ENCODE results near the gene ATXN1.
"Not testable (repeated sequence)": the region's sequence is repeated elsewhere in the genome, so short reads cannot be mapped to it uniquely, and the experiment has no call there.

ATXN1 gene

DNA sequence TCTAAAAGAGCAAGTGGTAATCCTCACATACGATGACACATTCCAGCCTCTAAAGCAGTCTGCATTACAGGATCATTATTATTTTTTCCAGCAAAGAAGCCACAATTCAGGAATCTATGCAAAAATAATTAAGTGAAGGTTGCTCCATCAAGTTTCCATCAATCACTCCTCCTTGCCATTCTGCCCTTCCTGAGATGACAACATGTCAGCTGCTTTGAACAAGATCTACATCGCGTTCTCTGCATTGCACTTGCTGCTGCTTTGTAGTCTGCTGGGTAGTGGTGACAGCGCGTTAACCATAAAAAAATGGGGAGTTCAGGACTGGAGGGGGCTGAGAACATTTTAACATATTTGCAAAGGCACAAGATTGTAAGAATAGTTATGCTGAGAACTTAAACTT, 375.2 kb downstream of the ATXN1 start:
- DNase-seq (ENCODE audit: low read depth), result no peak

DNA sequence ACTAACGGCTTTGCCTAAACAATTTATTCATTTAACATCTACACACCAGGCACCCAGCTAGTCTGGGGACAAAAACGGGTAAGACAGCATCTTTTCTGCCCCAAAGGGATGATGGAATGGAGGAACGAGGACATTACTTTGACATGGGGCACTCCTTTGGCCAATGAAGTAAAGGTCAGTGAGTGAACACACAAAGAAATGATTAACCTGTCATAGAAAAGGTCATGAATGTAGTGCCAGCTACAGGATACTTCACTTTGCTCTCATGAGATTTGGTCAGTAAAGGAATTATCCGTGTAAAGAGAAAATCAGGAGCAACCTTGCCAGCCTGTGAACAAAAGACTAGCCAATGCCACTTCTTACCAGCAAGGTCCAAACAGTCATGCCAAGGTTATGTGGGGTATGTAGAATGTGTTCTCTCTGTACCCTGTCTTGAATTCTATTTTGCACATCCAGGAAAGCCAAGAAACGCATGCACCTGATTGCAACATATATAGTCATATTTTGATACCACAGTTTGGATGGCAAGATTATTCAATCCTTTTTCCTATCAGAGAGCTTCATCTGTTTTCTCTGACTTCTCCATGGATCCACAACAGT, 377.6 kb downstream of the ATXN1 start:
- no peak for DNase-seq (ENCODE audit: low read depth)

DNA sequence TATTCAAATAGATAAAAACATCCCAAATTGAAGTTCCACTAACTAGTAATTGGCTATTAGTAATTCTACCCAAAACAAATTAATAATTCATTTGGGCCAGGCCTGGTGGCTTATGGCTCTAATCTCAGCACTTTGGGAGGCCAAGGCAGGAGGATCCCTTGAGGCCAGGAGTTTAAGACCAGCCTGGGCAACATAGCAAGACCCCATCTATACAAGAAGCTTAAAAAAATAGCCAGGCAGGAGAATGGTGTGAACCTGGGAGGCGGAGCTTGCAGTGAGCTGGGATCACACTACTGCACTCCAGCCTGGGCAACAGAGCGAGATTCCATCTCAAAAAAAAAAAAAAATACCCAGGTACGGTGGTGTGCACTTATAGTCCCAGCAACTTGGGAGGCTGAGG, 379.3 kb downstream of the ATXN1 start:
- not testable (repeated sequence) for DNase-seq (ENCODE audit: low read depth)

DNA sequence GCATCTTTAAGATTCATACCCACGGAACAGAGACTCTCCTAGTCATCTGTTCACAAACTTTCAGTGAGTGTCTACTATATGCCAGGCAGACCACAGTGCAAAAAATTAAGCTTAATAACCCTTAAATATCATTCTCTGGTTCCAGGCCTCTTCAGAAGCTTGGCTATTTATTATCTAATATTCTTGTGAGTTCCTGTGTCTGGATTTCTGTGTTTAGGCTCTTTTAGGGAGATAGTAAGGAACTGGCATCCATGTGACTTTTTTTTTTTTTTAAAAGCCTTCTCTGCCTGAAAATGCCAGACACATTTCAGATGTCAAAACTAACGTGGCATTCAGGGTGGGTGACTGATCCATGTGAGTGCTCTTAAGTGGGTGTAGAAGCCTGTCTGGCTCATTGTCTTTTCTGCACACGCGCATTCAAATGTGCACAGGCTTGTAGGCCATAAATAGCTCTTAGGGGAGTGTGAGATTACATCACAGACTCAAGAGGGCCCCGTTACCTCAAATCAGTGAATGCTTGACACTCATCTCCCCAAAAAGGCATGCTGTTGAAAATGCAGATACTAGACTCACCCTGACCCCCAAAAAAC, 380.9 kb downstream of the ATXN1 start:
- no peak for DNase-seq (ENCODE audit: low read depth)

DNA sequence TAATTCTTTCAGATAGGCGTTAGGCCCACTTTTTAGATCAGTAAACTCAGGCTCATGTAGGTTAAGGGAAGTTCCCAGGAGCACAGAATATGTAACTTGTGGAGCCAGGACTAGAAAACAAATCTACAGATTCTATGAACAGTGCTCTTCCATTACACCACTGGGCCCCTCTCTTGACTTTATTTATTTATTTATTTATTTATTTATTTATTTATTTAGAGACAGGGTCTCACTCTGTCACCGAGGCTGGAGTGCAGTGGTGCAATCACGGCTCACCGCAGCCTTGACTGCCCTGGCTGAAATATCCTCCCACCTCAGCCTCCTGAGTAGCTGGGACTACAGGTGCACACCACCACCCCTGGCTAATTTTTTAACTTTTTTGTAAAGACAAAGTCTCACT, 382.9 kb downstream of the ATXN1 start:
- not testable (repeated sequence) for DNase-seq (ENCODE audit: low read depth)

DNA sequence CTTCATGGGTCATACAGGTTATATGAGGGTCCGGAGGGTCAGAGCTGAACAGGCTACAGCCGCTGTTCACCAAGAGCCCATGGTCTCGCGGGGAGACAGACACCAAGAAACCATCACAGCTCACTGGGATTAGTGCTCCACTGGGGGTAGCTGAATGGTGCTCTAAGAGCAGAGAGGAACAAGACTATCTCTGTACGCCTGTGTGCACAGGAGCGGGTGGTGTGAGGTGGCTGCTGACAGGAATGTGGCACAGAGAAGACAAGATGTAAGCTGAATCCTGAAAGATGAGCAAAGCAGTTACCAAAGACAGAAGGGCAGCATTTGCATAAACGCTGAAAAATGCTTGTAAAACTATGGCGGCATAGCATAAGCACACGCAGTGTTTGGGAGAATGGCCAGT, 383.8 kb downstream of the ATXN1 start:
- no peak for DNase-seq (ENCODE audit: low read depth)

DNA sequence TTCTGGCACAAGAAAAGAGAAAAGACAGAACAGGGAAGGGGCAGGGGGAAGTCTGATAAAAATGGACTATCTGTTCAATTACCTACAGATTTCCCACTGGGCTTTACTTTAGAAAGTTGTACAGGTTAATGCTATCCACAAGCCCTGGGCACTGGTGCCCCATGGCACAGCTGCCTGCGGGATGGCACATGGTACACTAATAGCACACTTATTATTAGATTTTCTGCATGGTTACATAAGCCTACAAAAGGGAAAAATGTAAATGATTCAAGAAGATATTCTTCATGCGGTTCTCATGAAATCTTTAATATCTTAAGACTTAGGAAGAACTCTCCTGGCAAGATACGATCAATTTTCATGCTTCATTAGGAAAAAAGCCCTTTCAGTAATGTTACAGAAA, 385.4 kb downstream of the ATXN1 start:
- DNase-seq (ENCODE audit: low read depth), result no peak

DNA sequence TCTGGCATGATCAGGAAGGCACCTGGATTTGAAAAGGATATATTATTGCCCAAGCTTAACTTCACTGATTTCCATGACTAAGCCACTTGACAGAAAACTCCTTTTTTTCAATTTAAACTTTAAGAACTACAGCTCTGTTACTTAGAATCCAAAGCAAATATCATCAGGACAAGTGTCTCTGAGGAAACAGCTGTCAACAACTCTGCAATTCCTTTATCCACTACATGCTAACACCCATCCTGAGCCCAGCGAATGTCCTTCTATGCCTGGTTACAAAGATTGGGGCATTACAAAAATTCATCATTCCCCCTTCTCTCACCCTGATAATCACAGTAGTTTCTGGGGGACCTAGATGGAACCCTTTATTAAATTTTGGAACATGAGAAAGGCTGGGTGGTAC, 386.1 kb downstream of the ATXN1 start:
- DNase-seq (ENCODE audit: low read depth), result no peak

DNA sequence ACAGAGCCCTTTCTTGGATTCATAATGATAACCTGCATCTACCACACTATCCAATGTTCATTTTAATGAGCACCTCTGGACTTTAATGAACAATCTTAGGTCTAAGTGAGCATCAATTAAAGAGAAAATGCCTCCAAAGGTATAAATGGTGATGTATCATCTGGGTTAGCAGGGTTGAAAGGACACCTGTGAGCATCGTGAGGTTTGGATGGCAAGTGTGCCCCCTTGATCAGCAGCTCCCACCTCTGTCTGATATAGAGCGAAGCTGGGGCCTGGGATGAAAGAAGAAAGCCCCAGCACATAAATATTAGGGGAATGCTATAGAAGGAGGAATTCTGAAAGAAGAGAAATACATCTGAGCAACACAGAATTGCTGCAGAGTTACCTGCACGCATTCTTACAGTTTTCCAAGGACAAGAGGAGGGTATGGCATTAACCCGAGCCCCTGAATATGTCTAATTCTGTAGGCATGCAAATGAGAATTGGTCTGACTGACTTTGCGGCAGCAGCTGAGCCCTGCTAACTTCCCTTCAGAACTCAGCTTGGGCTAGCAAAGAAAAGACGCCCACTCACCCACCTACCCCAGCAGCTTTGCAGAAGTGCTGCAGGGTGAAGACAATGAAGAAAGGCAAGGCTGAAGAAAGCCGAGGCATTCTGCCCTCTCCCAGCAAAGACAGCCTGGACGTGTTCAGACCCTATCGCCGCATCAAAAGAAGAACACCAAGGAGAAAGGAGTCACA, 386.6 kb downstream of the ATXN1 start:
- DNase-seq (ENCODE audit: low read depth), result no peak

DNA sequence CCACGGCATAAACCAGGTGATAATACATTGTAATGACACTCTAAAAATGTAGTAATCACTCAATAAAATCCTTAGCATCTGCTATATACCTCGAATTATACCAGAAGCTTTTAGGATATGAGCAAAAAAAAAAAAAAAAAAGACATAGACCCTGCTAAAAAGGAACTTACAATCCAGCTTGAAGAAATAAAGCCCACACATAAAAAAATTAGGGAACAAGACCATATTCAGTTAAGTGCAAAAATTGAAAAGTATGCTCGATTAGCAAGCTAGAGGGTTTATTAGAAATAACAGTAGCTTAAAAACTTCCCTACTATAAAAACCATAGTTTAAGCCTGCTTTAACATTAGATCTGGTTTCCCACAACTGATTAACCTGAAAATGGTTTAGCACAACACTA, 387.2 kb downstream of the ATXN1 start:
- no peak for DNase-seq (ENCODE audit: low read depth)

DNA sequence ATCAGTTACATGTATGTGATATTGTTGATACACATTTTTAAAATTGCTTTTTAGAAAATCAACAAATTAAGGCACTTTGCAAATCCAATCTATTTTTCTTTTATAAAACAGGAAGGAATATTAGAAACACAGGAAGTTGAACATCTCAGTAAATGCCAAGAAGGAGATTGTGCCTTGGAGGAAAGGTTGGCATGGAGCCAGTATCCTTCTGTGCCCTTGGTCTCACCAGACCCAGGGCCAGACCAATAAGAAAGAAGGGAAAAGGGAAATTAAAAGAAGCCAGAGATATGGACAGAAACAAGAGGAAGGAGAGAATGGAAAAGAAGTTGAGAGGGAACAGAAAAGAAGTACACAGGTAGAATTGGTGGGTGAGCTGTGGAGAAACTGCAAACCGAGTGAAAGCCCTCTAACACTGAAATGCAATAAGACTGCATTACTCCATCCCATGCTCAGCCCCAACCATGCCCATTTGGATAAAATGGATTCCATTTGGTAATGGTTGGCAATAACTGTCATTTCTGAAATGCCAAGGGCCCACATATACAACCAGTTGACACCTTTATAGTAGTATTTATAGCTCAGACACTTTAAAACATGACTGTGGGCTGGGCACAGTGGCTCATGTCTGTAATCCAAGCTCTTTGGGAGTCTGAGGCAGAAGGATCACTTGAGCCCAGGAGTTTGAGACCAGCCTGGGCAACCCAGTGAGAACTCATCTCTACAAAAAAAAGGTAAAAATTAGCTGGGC, 389.1 kb downstream of the ATXN1 start:
- no peak for DNase-seq (ENCODE audit: low read depth)

DNA sequence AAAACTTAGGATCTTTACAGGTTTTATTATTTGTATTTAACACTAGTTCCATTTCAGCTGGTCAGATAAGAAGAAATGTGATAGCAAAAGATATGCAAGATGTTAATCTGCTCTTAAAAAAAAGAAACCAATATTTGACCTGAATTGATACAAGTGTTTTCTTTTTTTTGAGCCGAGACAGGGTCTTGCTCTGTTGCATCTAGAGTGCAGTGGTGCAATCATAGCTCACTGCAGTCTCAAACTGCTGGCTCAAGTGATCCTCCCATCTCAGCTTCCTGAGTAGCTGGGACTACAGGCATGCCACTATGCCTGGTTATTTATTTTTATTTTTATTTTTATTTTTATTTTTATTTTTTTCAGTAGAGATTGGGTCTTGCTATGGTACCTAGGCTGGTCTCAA, 389.9 kb downstream of the ATXN1 start:
- no peak for DNase-seq (ENCODE audit: low read depth)

DNA sequence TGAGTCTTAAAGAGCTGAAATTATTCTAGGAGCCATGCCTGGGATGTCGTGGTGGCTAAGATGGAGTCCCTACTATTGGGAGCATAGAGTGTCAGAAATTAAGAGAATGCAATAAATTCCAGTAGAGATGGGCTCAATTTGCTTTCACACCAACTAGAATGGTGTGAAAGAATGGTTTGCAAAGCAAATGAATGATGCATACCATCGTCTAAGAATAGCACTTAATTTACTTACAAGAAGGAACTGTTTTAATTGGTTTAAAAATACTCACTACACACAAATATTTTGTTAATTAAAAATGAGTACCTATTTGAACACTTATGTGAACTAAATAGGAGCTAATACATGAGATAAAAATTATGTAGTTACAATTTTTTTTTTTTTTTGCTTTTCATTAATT, 390.3 kb downstream of the ATXN1 start:
- no peak for DNase-seq (ENCODE audit: low read depth)

DNA sequence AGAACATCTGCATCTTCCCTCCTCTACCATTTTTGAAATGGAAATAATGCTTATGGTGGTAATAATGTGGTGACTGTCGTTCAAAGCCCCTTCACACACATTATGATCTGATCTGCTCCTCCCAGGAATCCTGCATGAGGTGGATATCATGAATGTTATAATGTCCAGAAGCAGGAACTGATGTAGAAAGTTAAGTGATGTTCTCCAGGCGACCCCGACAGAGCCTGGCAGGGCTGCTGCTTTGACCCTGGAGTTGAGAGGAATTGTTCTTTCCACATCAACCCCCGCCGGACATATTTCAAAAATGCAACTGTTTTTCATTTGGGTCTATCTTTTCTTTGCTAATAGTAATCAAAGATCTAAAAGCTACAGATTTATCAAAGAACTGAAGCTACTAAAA, 391.3 kb downstream of the ATXN1 start:
- DNase-seq (ENCODE audit: low read depth), result no peak

DNA sequence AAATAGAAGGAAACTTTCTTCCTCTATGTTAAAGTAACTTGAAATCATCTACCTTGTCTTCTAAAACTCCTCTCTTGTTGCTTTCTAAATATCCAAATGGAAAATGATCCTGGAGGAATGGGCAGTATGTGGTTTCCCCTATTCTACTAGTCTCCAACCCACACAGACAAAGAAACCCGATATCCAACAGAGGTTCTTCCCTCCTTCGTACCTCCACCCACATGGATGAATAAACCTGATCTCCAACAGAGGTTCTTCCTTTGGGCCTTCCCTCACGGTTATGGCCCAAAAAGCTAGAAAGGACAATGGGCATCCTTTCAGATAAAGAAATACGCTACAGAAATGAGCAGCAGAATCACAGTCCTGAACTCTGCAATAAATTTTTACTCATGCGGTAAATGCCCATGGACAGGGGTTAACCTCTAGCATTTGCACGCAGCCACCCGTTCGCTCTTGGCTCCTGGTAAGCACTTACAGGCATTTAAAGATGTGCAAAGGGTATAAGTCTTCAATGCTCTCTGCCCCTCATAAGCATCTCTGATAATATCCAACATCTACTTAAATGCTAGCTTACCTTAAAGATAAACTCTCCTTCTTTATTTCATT, 392.0 kb downstream of the ATXN1 start:
- DNase-seq (ENCODE audit: low read depth), result no peak

DNA sequence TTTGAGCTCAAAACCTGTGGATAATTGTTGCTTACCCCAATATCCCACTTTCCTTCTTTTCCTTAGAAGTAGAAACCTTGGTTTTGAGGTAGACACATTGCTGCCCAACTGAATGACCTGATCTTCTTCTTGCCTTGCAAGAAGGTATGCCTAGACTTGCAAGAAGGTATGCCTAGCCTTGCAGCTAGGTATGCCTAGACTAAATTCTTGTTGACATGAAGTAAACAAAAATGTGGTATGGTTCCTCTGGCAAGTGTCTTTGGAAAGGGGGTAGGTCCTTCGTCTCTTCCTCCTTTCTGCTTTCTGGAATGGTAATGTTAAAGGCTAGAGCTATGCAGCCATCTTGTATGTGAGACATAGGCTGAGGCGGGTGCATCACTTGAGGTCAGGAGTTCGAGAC, 393.7 kb downstream of the ATXN1 start:
- DNase-seq (ENCODE audit: low read depth), result no peak

DNA sequence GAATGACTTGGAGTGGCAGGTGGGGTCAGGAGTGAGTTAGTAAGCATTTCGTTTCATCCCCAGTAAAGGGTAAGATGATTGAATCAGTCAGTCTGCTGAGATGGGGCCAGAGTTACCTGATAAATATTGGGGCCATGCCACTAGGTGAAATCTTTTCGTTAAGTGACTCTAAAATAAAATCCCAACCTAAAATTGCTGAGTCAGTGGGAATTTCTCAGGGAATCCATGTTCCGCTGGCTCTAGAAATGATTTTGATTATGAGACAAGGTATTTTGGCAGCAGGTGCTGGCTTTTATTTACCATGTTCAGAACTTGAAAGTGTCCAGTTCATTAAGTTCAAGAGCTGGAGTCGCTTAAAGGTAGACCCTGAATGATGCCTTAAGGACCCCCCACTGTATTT, 397.5 kb downstream of the ATXN1 start:
- no peak for DNase-seq (ENCODE audit: low read depth)

DNA sequence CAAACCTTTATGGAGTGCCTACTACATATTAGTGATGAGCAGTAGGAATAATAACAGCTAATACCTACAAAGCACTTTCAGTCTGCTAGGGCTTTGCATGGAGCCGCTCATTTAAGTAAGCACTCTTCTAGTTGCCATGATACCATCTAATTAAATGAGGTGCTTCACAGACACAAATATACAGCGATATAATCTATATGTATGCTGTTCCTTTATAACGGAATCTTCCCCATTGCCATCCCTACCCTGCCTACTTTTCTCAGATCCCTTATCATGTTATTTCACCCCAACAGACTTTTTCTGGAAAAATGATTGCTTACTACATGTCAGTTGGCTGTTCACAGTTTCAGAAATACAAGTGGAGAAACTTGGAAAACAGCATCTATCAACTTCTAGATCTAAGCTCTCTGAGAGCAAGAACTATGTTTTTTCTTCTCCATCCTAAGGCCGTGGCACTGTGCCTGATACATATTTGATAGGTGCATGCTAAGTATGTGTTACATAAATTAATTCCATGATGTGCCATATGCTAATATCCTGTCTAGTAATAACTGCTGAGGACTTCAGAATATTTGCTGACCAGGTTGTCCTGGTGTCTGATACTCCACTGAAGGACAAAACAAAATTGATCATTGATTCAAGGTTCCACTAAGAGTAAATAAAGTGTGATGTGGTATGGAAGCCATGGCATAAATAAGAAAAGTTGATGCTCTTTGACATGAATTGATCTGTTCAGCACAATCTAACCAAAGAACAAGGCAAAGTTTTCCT, 398.3 kb downstream of the ATXN1 start:
- no peak for DNase-seq (ENCODE audit: low read depth)

DNA sequence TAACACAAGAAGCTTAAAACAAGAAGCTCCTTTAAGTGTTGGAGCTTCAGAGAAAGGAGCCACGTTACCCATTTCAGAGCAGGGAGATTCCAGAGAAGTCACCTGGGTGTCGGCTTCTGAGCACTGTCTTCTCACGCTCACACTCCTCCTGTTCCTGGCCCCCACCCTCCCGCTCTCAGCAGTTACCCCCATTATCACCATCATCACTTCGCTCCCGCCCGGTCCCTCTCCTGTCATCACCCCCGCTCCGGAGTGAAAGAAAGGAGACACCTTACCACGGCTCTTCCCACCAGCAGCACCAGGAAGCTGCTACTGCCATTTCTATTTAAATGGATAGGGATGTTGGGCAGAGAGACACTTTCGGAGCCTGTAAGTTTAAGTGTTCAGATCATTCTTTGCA, 399.0 kb downstream of the ATXN1 start:
- DNase-seq (ENCODE audit: low read depth), result no peak

DNA sequence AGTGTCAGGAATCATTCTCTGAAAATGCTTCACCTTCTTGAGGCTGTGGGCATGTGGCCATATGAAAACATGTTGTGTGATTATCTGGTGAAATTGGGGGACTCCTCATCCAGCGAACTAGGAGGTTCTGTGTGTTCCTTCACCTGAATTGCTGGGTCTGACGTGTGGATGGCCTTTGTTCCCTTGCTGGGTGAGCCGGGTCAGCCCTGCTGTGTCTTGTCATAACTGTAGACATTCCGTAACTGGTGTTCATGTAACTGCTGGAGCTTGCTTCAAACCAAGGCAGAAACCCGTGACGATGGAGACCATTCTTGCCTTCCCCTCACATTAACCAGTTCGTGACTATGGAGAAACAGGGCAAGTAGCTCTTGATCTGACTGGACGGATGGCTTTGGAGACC, 399.4 kb downstream of the ATXN1 start:
- no peak for DNase-seq (ENCODE audit: low read depth)

DNA sequence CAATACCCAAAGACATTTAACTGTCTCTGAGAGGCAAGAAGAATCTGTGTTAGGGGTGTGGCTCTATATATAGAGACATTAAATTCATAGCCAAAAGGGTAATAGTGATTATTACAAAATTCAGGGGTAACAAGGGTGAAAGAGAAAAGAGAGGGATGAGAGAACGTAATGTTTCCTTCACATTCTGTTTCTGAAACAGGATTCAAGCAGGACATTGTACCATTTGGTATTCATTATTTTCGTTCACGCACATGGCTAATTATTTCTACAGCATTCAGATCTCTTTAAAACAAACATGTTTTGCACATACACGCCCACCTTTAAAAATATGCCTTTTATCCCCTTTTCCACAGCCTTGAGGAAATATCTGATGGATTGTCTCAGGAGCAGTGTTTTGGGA, 400.1 kb downstream of the ATXN1 start:
- DNase-seq (ENCODE audit: low read depth), result no peak

DNA sequence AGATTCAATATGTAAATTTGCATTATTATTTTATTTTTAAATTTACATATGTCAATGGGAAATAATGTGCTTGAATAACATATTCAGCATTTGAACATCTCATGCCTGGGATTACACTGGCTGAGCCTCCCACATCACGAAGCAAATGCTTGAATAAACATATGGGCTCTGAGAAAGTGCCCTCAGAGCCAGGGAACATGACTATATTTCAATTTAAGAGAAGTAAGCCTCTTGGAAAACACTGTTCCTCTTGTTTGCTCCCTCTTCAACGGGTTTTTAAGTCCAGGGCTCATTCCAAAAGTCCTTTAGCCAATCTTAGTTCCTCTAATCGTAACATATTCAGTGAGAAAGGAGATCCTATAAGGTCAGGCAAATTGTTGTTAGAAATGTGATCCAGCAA, 400.9 kb downstream of the ATXN1 start:
- DNase-seq (ENCODE audit: low read depth), result no peak

Measured in stimulated activated CD8-positive, alpha-beta memory T cell treated with anti-CD3 and anti-CD28 coated beads, Interleukin-15, amount 100 ng/mL, for 24 hours (primary cell).